Fibroblast of pulmonary artery (primary cell): ENCODE measurements around the gene ZSWIM6.

Experiments used
- DNase-seq: peaks from one replicate; pipeline ENCODE4 v3.0.0-alpha.2; 2010; ENCODE audit warnings: low read depth
- H3K4me3 ChIP-seq: replicated peaks from 2 replicates; pipeline ENCODE4 v1.5.1; 2011; ENCODE audit warnings: low read depth, mild to moderate bottlenecking, control low read depth, low read length, moderate library complexity
- CTCF ChIP-seq: IDR thresholded peaks from 2 replicates; pipeline ENCODE4 v1.5.1; 2011; ENCODE audit warnings: mild to moderate bottlenecking, control low read depth, low read length, inconsistent platforms; ENCODE audit errors: missing control alignments

The ZSWIM6 gene

GRCh38 chr5:61576556-61576955, 244.5 kb downstream of the ZSWIM6 start:
- no peak overlapping the region for H3K4me3 ChIP-seq
- no peak for TF ChIP-seq CTCF
- DNase-seq = no peak

GRCh38 chr5:61578858-61579503, 246.9 kb downstream of the ZSWIM6 start:
- H3K4me3 ChIP-seq = no peak overlapping the region
- no peak for DNase-seq
- TF ChIP-seq CTCF = no peak

- DNase-seq = peak; percentile 57
- no peak for TF ChIP-seq CTCF
These were observed 250.3 kb downstream of the ZSWIM6 start for GRCh38 chr5:61582205-61582820.

GRCh38 chr5:61582887-61583286, 250.8 kb downstream of the ZSWIM6 start:
- no peak for TF ChIP-seq CTCF
- no peak overlapping the region for H3K4me3 ChIP-seq
- DNase-seq = no peak

More at GRCh38 chr5:61582205-61582820, 250.3 kb downstream of the ZSWIM6 start:
- no peak overlapping the region for H3K4me3 ChIP-seq

- H3K4me3 ChIP-seq = no peak overlapping the region
- DNase-seq = no peak
- TF ChIP-seq CTCF = no peak
These were observed 254.3 kb downstream of the ZSWIM6 start for GRCh38 chr5:61586096-61587084.

- H3K4me3 ChIP-seq = no peak overlapping the region
- no peak for TF ChIP-seq CTCF
- DNase-seq = peak; percentile 72
These were observed 255.1 kb downstream of the ZSWIM6 start for GRCh38 chr5:61587125-61587524.
